ENCODE results near the gene KCNA10. TPM values are rescaled to one million over a fixed set of nuclear protein-coding genes. Genes with fewer than 3 reads are reported as not detected.

The KCNA10 gene
- total RNA-seq, 1 experiment from 2014 or later = not detected

DNA sequence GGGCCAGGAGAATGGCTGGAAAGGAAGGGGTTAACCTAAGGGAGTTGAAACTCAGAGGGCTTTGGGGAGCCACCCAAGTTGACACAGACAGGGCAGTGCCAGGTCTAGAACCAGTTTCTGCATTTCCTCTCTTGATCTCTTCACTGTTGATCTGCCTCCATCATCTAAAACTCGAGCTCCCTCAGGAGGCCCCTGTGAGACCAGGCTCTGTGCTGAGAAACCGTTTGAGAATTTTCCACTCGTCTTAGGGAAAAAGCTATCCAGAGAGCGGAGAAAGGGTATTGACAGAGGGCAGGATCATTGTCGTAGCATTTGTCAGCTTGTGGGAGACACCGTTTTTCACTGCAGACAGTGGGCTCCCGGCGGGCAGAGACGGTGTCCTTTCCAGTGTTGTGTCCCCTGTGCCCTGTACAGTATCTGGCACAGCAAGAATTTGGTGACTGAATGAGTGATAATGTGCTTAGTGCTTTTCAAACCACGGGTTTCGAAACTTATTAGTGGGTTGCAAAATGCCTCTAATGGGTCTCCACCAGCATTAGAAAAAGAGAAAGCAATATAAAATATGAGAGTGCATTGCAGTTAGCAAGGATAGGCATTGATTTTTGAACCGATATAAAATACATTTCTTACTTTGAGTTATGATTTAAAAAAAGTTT, 36.9 kb downstream of the KCNA10 start:
- H3K36me3 ChIP-seq (ENCODE audit: insufficient read depth, low read length, poor library complexity, severe bottlenecking) = no peaks in the 10 kb centered on the region
- intact Hi-C loops (cut with micrococcal nuclease; ENCODE audit: unreplicated experiment) = no loop called here
- no peak overlapping the region for H3K4me3 ChIP-seq (ENCODE audit: low read depth, low read length, poor library complexity, severe bottlenecking)
- H3K27me3 ChIP-seq (replicated peaks; ENCODE audit: insufficient read depth, low read depth, low read length, poor library complexity) = no peaks in the 10 kb centered on the region
- ChIA-PET POLR2A (ENCODE audit: low non-redundant PET) (no interaction called here), CTCF (interaction anchor here (0.6 to 1.4 kb wide), 2 partner anchors 14 to 279 kb away, joined by 3 to 7 read pairs; no protein-coding TSS in a partner anchor)
- H3K27ac ChIP-seq (ENCODE audit: low read depth, low read length, poor library complexity, severe bottlenecking) = no peak overlapping the region
- no peaks in the 10 kb centered on the region for H3K9me3 ChIP-seq (ENCODE audit: low read depth, low read length, poor library complexity, severe bottlenecking)
- no peak for DNase-seq (ENCODE audit: low spot score)
- TF ChIP-seq, protein P1, sequence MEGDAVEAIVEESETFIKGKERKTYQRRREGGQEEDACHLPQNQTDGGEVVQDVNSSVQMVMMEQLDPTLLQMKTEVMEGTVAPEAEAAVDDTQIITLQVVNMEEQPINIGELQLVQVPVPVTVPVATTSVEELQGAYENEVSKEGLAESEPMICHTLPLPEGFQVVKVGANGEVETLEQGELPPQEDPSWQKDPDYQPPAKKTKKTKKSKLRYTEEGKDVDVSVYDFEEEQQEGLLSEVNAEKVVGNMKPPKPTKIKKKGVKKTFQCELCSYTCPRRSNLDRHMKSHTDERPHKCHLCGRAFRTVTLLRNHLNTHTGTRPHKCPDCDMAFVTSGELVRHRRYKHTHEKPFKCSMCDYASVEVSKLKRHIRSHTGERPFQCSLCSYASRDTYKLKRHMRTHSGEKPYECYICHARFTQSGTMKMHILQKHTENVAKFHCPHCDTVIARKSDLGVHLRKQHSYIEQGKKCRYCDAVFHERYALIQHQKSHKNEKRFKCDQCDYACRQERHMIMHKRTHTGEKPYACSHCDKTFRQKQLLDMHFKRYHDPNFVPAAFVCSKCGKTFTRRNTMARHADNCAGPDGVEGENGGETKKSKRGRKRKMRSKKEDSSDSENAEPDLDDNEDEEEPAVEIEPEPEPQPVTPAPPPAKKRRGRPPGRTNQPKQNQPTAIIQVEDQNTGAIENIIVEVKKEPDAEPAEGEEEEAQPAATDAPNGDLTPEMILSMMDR (conservative IDR thresholded peaks at IDR 0.05; ENCODE audit: low read depth, low read length) = no peak
- no peak for TF ChIP-seq EZH2 (IDR thresholded peaks at IDR 0.05; ENCODE audit: borderline replicate concordance, low read depth, low read length, poor library complexity, severe bottlenecking)
- H3K4me1 ChIP-seq (ENCODE audit: insufficient read depth, low read length, poor library complexity, severe bottlenecking) = no peaks in the 10 kb centered on the region
- no TSS peak for BruUV-seq (replicated peaks)

DNA sequence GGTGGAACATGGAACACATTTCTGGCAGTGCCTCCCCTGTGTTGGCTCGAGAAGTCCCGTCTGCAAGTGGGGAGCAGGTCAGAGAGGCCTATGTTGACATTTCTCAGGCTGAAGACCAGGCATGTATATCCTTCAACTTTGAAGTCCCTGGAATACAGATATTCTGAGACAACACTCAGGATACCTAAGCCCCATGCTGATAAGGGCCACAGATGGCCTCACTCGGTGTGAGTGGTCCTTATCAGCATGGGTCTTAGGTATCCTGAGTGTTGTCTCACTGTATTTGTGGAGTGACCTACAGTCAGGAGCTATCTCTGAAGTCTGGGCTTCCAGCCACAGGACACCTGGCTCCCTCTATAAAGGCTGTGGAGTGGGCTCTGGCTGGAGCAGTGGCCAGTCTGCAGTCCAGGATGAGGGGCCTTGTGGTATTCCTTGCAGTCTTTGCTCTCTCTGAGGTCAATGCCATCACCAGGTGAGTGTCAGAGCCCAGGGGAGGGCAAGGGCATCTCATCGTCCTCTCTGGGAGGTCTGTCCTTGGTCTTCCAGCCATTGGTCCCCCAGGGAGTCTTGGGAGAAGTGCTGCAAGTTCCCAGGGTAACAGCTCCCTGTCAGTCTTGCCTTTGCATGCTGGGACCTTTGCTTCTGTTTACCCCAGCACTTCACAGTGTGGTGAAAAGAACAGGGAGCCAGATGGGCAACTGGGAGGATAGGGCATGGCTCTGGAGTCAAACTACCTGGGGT, 38.4 kb downstream of the KCNA10 start:
- ChIA-PET CTCF (no interaction called here), POLR2A (ENCODE audit: low non-redundant PET) (no interaction called here)
- H3K4me3 ChIP-seq (ENCODE audit: low read depth, low read length, poor library complexity, severe bottlenecking) = no peak overlapping the region
- no peaks in the 10 kb centered on the region for H3K4me1 ChIP-seq (ENCODE audit: insufficient read depth, low read length, poor library complexity, severe bottlenecking)
- H3K36me3 ChIP-seq (ENCODE audit: insufficient read depth, low read length, poor library complexity, severe bottlenecking) = no peaks in the 10 kb centered on the region
- no peaks in the 10 kb centered on the region for H3K27me3 ChIP-seq (replicated peaks; ENCODE audit: insufficient read depth, low read depth, low read length, poor library complexity)
- H3K9me3 ChIP-seq (ENCODE audit: low read depth, low read length, poor library complexity, severe bottlenecking) = no peaks in the 10 kb centered on the region
- TF ChIP-seq, protein P1 (conservative IDR thresholded peaks at IDR 0.05; ENCODE audit: low read depth, low read length) = no peak
- TF ChIP-seq EZH2 (IDR thresholded peaks at IDR 0.05; ENCODE audit: borderline replicate concordance, low read depth, low read length, poor library complexity, severe bottlenecking) = no peak
- DNase-seq (ENCODE audit: low spot score) = no peak
- intact Hi-C loops (cut with micrococcal nuclease; ENCODE audit: unreplicated experiment) = no loop called here
- no peak overlapping the region for H3K27ac ChIP-seq (ENCODE audit: low read depth, low read length, poor library complexity, severe bottlenecking)
- BruUV-seq (replicated peaks) = no TSS peak

DNA sequence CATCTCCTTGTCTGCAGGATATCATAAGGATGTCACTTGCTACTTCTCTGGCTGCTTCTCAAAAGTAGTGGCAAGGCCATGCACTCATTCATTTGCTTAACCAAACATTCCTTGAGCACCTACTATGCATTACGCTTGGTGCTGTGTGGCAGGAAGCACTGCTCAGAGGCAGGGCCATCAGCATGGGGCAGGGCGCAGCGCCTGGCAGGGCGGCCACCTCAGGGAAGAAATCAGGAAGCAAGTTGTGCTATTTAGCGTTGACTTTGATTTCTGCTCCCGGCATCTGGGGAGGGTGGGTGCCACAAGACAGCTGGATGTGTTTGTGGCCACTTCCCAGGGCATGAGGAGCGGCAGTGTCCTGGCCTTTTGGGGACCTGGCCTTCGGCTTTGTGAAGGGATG, 40.1 kb downstream of the KCNA10 start:
- no peak overlapping the region for H3K27ac ChIP-seq (ENCODE audit: low read depth, low read length, poor library complexity, severe bottlenecking)
- ChIA-PET CTCF (no interaction called here), POLR2A (ENCODE audit: low non-redundant PET) (no interaction called here)
- H3K36me3 ChIP-seq (ENCODE audit: insufficient read depth, low read length, poor library complexity, severe bottlenecking) = no peaks in the 10 kb centered on the region
- no peaks in the 10 kb centered on the region for H3K4me1 ChIP-seq (ENCODE audit: insufficient read depth, low read length, poor library complexity, severe bottlenecking)
- TF ChIP-seq, protein P1 (conservative IDR thresholded peaks at IDR 0.05; ENCODE audit: low read depth, low read length) = no peak
- no peak for TF ChIP-seq EZH2 (IDR thresholded peaks at IDR 0.05; ENCODE audit: borderline replicate concordance, low read depth, low read length, poor library complexity, severe bottlenecking)
- no peak overlapping the region for H3K4me3 ChIP-seq (ENCODE audit: low read depth, low read length, poor library complexity, severe bottlenecking)
- intact Hi-C loops (cut with micrococcal nuclease; ENCODE audit: unreplicated experiment) = no loop called here
- no peaks in the 10 kb centered on the region for H3K9me3 ChIP-seq (ENCODE audit: low read depth, low read length, poor library complexity, severe bottlenecking)
- DNase-seq (ENCODE audit: low spot score) = no peak
- no TSS peak for BruUV-seq (replicated peaks)
- H3K27me3 ChIP-seq (replicated peaks; ENCODE audit: insufficient read depth, low read depth, low read length, poor library complexity) = no peaks in the 10 kb centered on the region

All from A673 (cell line).